Small intestine (tissue), 7 donors: ENCODE measurements around the gene DHRS1. TPM values are rescaled to one million over a fixed set of nuclear protein-coding genes. Genes with fewer than 3 reads are reported as not detected.

ENCODE experiments used
- DNase-seq, 2 donors: peaks; one replicate each; pipeline versions ENCODE4 v3.0.0 to v3.0.0-alpha.2; 2013
- FAIRE-seq: peaks from 2 replicates; lab custom pipeline; 2012; peaks lifted over from hg19 to GRCh38; lab: Jason Lieb, UNC
- H3K27ac ChIP-seq, 3 donors: one replicate each; pipeline ENCODE4 v1.5.1; 2013; ENCODE audit warnings: low read length in 2 of 3, mild to moderate bottlenecking in 2 of 3, control low read depth in 1 of 3, inconsistent platforms in 1 of 3, low read depth in 1 of 3, moderate library complexity in 1 of 3
- H3K27me3 ChIP-seq, 3 donors: one replicate each; pipeline ENCODE4 v1.6.1; 2013; ENCODE audit warnings: low read length in 3 of 3, inconsistent platforms in 1 of 3; ENCODE audit not compliant: control insufficient read depth in 3 of 3, insufficient read depth in 3 of 3
- H3K36me3 ChIP-seq, 3 donors: one replicate each; pipeline ENCODE4 v1.6.1; 2013; ENCODE audit warnings: low read length in 3 of 3, inconsistent platforms in 1 of 3, low read depth in 1 of 3, mild to moderate bottlenecking in 1 of 3, moderate library complexity in 1 of 3; ENCODE audit not compliant: control insufficient read depth in 3 of 3, insufficient read depth in 2 of 3
- H3K4me1 ChIP-seq, 3 donors: one replicate each; pipeline ENCODE4 v1.6.1; 2013; ENCODE audit warnings: low read length in 2 of 3, inconsistent platforms in 1 of 3, low read depth in 1 of 3, mild to moderate bottlenecking in 1 of 3, moderate library complexity in 1 of 3; ENCODE audit not compliant: control insufficient read depth in 3 of 3, insufficient read depth in 2 of 3
- H3K4me3 ChIP-seq, 3 donors: one replicate each; pipeline ENCODE4 v1.5.1; 2013; ENCODE audit warnings: low read length in 3 of 3, control low read depth in 1 of 3, inconsistent platforms in 1 of 3, low read depth in 1 of 3, mild to moderate bottlenecking in 1 of 3, moderate library complexity in 1 of 3
- H3K9me3 ChIP-seq, 2 donors: one replicate each; pipeline ENCODE4 v1.6.1; 2013; ENCODE audit warnings: low read depth in 1 of 2, low read length in 1 of 2; ENCODE audit not compliant: control insufficient read depth in 2 of 2, insufficient read depth in 1 of 2
- WGBS, 3 donors: extraction: QIAGEN DNeasy Blood & Tissue Kit; methylation state at CpG; one replicate each; pipeline ENCODE4 v1.1.7; 2013; 5-methylcytosine and 5-hydroxymethylcytosine counted together
- polyA plus RNA-seq, 4 donors: library from polyadenylated mRNA; stranded (reverse) in 3 of 4; unstranded in 1 of 4; fragments of 200-250 nt in 3 of 4; fragments of 120-200 nt in 1 of 4; gene quantifications; one replicate each; pipeline versions ENCODE4 v1.2.1 to v1.2.3, GENCODE V29; 2013
- donor health status: healthy with polysubstance abuse.
- donor health status: control.
- donor health status: control.
- donor health status: Bipolar disorder and iron deficiency.
- donor health status: healthy.

DHRS1 gene
- polyA plus RNA-seq, 4 donors, result 45.2 to 95.7 (median 66.5) TPM

DNA sequence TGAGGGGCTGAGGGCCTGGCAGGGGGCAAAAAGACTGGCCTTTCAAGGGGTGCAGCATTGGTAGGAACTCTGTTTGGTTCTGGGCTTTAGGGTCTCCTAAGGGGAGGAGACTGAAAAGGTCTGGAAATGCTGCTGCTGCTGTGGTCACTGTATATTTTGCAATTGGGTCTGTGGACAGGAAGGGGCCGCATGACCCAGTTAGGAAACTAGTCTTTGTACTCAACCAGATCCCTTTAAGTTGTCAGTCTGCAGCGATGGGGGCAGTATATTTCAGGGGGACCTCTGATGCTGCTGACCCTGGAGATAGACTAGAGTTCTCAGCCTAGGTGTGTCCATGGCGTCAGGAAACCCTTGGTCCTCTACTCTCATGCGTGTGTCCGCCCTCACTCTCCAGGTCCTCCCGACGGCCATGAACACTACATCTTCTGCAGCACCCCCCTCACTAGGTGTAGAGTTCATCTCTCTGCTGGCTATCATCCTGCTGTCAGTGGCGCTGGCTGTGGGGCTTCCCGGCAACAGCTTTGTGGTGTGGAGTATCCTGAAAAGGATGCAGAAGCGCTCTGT, 15.7 kb upstream of the DHRS1 start:
- 45 to 78% (median 61%) methylated on average over 10 of the region's 10 CpGs for WGBS, 3 donors
- H3K36me3 ChIP-seq, result peaks cover 0 to 14% (median 0%) of the 10 kb centered on the region in 3 donors
- H3K27me3 ChIP-seq, result peaks cover 0 to 49% (median 3%) of the 10 kb centered on the region in 3 donors
- no peak overlapping the region for H3K4me3 ChIP-seq
- FAIRE-seq, result no peak
- DNase-seq, result no peak
- H3K4me1 ChIP-seq, result peaks cover 5 to 20% (median 9%) of the 10 kb centered on the region in 3 donors
- H3K27ac ChIP-seq, result peak overlapping the region in 2 of 3 donors; percentile 66 to 76
- H3K9me3 ChIP-seq, result no peaks in the 10 kb centered on the region

DNA sequence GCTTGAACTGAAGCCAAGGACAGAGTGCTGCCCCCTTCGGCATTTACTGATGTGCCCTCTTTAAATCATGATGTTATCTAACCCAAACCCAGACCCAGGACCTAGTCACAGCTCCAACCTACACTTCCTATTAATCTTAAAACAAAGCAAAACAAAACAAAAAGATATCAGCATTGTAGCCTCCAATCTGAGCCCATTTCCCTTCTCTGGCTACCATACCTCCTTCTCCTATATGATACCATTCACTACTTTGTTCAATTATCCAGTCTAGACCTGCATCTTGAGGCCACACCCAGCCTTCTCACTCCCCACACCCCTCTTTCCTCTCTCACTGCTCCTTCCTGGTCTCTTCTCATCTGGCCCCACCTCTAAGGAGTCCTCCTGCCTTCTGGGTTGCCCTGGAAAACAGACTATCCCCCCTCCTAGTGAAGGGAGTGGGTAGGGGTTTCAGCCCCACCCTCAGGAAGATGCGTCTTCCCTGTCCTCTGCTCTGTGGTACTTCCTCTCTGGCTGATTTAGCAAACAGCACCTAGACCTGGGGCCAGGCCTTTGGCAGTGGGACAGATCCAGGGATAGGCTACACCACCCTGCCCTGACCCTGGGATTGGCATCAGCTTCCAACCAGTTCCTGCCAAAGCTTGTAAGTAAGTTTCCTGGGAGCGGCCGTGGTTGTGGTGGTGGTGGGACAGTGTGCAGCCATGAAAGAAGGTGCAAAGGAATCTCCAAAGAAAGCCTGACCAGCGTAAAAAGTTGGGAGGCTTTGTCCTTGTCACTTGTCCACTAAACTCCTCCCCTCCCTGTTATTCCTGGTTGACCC, 15.0 kb upstream of the DHRS1 start:
- H3K36me3 ChIP-seq, result peaks cover 0 to 19% (median 0%) of the 10 kb centered on the region in 3 donors
- no peaks in the 10 kb centered on the region for H3K9me3 ChIP-seq
- H3K4me3 ChIP-seq, result no peak overlapping the region
- DNase-seq, result no peak
- 77 to 82% (median 80%) methylated on average over 5 of the region's 5 CpGs for WGBS, 3 donors
- H3K27me3 ChIP-seq, result peaks cover 0 to 44% (median 3%) of the 10 kb centered on the region in 3 donors
- H3K27ac ChIP-seq, result peak overlapping the region in 1 of 3 donors; percentile 76
- H3K4me1 ChIP-seq, result peaks cover 9 to 27% (median 12%) of the 10 kb centered on the region in 3 donors
- FAIRE-seq, result no peak

DNA sequence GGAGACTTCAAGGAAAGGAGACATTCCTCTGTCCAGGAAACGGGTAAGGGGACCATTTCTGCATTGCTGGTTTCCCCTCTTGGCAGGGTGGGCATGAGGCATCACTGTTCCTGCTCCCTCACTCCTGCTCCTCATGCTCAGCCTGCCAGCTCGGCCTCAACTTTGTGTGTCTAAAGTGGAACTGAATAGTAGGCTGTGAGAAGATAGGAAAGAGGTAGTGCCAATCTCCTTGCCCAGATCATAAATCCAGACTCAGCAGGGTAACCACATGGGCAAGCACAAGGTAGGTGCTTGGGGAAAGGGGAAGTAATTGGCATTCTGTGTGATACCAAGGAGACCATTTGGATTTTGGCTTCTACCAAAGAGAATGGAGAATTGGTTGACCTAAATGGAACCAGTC, 14.3 kb upstream of the DHRS1 start:
- Histone ChIP-seq H3K36me3 (peaks cover 0 to 21% (median 0%) of the 10 kb centered on the region in 3 donors), H3K9me3 (no peaks in the 10 kb centered on the region), H3K4me1 (peaks cover 9 to 34% (median 18%) of the 10 kb centered on the region in 3 donors), H3K4me3 (no peak overlapping the region), H3K27ac (peak overlapping the region in 1 of 3 donors; percentile 46), H3K27me3 (peaks cover 0 to 40% (median 0%) of the 10 kb centered on the region in 3 donors)
- WGBS, 3 donors, result 81 to 91% (median 90%) methylated on average over 2 of the region's 2 CpGs
- FAIRE-seq (no peak), DNase-seq (no peak)

DNA sequence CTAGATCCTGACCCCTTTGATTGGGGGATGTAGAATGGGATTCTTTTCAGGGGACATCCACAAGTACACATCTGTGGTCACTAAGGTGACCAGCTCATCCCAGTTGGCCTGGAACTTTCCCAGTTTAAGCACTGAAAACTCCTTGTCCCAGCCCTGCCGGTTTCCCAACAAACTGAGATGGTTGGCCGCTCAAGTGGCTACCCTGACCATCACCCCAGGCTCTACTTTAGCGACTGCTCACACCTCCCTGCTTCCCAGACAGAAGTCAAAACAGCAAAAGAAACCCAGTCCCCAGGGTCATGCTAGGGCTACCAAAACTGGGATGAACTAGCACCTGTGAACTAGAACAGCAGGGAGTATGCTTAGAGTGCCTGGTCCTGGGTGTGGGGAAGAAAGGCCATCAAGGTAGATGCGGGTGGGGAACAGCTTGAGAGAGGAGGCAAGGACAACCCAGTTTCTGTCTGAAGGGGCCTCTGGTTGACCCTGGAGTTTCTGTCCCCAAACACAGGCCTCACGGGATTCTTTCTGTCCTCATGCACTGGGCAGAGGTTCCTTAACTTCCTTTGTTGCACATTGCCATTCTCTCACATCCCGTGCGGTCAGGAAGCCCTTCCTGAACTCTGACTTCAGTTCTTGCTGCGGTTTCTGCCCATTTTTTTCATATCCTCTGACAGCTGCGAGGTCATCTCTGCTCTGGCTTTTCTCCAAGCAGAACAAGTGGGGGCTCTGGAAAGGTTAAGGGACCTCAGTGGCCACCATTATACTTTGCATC, 13.3 kb upstream of the DHRS1 start:
- peak overlapping the region in 2 of 3 donors; percentile 16 to 81 for H3K27ac ChIP-seq
- peaks cover 0 to 26% (median 0%) of the 10 kb centered on the region in 3 donors for H3K36me3 ChIP-seq
- H3K27me3 ChIP-seq, result peaks cover 0 to 31% (median 0%) of the 10 kb centered on the region in 3 donors
- H3K4me3 ChIP-seq, result no peak overlapping the region
- FAIRE-seq, result no peak
- peaks cover 9 to 38% (median 19%) of the 10 kb centered on the region in 3 donors for H3K4me1 ChIP-seq
- DNase-seq, result peak in 1 of 2 donors; percentile 52
- no peaks in the 10 kb centered on the region for H3K9me3 ChIP-seq
- WGBS, 3 donors, result 63 to 79% (median 75%) methylated on average over 9 of the region's 9 CpGs

DNA sequence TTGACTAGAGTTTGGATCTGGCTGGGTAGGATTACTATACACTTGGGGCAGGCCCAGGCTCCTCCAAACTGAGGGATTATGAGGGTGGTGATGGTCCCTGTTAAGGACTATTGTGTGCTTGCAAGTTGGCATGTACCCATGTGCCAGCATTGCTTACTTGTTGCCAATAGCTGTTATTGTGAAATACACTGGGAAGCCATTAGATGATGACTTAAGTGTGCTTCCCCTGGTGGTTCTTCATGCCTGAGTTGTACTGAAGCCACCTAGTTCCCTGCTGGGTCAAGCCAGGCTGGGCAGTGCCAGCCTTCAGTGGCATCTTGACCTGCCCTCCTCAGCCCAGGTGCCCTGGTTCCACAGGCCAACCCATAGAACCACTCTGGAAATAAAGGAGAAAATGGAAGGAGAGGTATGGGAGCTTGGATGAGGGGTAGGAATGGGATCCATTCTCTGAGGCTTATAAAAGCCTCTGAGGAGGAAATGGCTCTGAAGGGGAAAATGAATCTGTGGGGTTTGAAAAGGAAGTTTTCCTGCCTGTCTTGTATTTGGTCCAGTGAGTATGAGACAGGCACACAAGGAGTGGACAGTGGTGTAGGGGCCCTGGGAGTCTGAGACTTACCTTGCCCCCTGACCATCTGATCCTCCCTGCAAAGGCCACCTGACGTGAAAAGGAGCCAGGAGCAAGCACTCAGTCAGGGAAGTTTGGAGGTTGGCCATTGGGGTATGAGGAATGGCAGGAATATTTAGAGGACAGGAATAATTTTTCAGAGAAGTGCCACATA, 12.4 kb upstream of the DHRS1 start:
- WGBS, 3 donors, result 88 to 100% (median 90%) methylated on average over 1 of the region's 1 CpG
- peaks cover 0 to 22% (median 0%) of the 10 kb centered on the region in 3 donors for H3K27me3 ChIP-seq
- H3K4me1 ChIP-seq, result peaks cover 9 to 45% (median 19%) of the 10 kb centered on the region in 3 donors
- peak overlapping the region in 2 of 3 donors; percentile 74 to 83 for H3K27ac ChIP-seq
- no peak for DNase-seq
- H3K9me3 ChIP-seq, result no peaks in the 10 kb centered on the region
- peak overlapping the region in 2 of 3 donors; percentile 18 to 54 for H3K4me3 ChIP-seq
- no peak for FAIRE-seq
- peaks cover 0 to 34% (median 0%) of the 10 kb centered on the region in 3 donors for H3K36me3 ChIP-seq

DNA sequence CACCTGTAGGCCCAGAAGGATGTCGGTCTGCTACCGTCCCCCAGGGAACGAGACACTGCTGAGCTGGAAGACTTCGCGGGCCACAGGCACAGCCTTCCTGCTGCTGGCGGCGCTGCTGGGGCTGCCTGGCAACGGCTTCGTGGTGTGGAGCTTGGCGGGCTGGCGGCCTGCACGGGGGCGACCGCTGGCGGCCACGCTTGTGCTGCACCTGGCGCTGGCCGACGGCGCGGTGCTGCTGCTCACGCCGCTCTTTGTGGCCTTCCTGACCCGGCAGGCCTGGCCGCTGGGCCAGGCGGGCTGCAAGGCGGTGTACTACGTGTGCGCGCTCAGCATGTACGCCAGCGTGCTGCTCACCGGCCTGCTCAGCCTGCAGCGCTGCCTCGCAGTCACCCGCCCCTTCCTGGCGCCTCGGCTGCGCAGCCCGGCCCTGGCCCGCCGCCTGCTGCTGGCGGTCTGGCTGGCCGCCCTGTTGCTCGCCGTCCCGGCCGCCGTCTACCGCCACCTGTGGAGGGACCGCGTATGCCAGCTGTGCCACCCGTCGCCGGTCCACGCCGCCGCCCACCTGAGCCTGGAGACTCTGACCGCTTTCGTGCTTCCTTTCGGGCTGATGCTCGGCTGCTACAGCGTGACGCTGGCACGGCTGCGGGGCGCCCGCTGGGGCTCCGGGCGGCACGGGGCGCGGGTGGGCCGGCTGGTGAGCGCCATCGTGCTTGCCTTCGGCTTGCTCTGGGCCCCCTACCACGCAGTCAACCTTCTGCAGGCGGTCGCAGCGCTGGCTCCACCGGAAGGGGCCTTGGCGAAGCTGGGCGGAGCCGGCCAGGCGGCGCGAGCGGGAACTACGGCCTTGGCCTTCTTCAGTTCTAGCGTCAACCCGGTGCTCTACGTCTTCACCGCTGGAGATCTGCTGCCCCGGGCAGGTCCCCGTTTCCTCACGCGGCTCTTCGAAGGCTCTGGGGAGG, 11.3 kb upstream of the DHRS1 start, which contains the start of gene LTB4R:
Gene LTB4R (plus strand): TSS at position 857 of the 959 bp plus-strand sequence. CDS start 4,150 bp downstream, outside the sequence.
- H3K27me3 ChIP-seq, result peaks cover 0 to 14% (median 0%) of the 10 kb centered on the region in 3 donors
- peaks cover 5 to 42% (median 8%) of the 10 kb centered on the region in 3 donors for H3K36me3 ChIP-seq
- WGBS, 3 donors, result 25 to 43% (median 25%) methylated on average over 85 to 99 of the region's 99 CpGs
- peak within 1 kb of the TSS; percentile 67 to 83 (median 74) for H3K27ac ChIP-seq
- H3K4me3 ChIP-seq, result peak within 1 kb of the TSS; percentile 12 to 54 (median 18)
- FAIRE-seq (no peak), DNase-seq (peak; percentile 63 to 81)
- peaks cover 9 to 55% (median 19%) of the 10 kb centered on the region in 3 donors for H3K4me1 ChIP-seq
- no peaks in the 10 kb centered on the region for H3K9me3 ChIP-seq

DNA sequence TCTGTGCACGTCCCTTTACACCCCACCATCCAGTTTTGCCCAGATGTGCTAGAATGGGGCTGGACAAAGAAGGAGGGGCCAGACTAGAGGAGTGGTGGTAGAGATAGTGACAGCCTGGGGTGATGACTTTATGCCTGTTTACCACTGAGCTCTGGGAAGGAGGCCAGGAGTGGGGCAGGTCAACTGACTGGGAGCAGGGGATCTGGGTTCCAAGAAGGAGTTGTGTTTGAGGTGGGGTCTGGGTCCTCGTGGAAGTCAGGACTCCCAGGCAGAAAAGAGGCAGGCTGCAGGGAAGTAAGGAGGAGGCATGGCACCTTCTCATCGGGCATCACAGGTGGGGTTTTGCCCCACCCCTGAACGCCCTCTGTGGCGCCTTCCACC, 10.7 kb upstream of the DHRS1 start:
- 11 to 28% (median 12%) methylated on average over 5 of the region's 5 CpGs for WGBS, 3 donors
- peaks cover 12 to 49% (median 14%) of the 10 kb centered on the region in 3 donors for H3K36me3 ChIP-seq
- no peak for FAIRE-seq
- peaks cover 0 to 7% (median 0%) of the 10 kb centered on the region in 3 donors for H3K27me3 ChIP-seq
- peak overlapping the region in 1 of 3 donors; percentile 54 for H3K4me3 ChIP-seq
- no peaks in the 10 kb centered on the region for H3K9me3 ChIP-seq
- peak; percentile 59 to 75 for DNase-seq
- H3K27ac ChIP-seq, result peak overlapping the region; percentile 67 to 83 (median 74)
- H3K4me1 ChIP-seq, result peaks cover 9 to 59% (median 18%) of the 10 kb centered on the region in 3 donors
